Measurements from ENCODE around the gene SLC27A5. TPM values are rescaled to one million over a fixed set of nuclear protein-coding genes. Genes with fewer than 3 reads are reported as not detected.

The SLC27A5 gene
- total RNA-seq, 1 donor from 2014 or later, result 9.3 TPM

- peak overlapping the region; percentile 13 for H3K27ac Mint-ChIP-seq
- DNase-seq (ENCODE audit: extremely low spot score, unreplicated experiment), result no peak
- peaks cover 29% of the 10 kb centered on the region for H3K36me3 Mint-ChIP-seq
- peaks cover 28% of the 10 kb centered on the region for H3K4me1 Mint-ChIP-seq (ENCODE audit: unreplicated experiment)
- H3K9me3 Mint-ChIP-seq, result no peaks in the 10 kb centered on the region
- no peak for TF ChIP-seq CTCF (conservative IDR thresholded peaks at IDR 0.05)
- H3K4me3 Mint-ChIP-seq, result no peak overlapping the region
- H3K27me3 Mint-ChIP-seq, result no peaks in the 10 kb centered on the region
Observed at GRCh38 chr19:58551123-58551497, 39.3 kb upstream of the SLC27A5 start.

GRCh38 chr19:58550362-58551122 lies 38.8 kb upstream of the SLC27A5 start:
- Mint-ChIP-seq H3K4me3 (no peak overlapping the region), H3K36me3 (peaks cover 34% of the 10 kb centered on the region), H3K27ac (peak overlapping the region; percentile 13), H3K4me1 (ENCODE audit: unreplicated experiment) (peaks cover 33% of the 10 kb centered on the region), H3K9me3 (no peaks in the 10 kb centered on the region), H3K27me3 (no peaks in the 10 kb centered on the region)
- DNase-seq (ENCODE audit: extremely low spot score, unreplicated experiment), result no peak
- TF ChIP-seq CTCF (conservative IDR thresholded peaks at IDR 0.05), result no peak

DNA sequence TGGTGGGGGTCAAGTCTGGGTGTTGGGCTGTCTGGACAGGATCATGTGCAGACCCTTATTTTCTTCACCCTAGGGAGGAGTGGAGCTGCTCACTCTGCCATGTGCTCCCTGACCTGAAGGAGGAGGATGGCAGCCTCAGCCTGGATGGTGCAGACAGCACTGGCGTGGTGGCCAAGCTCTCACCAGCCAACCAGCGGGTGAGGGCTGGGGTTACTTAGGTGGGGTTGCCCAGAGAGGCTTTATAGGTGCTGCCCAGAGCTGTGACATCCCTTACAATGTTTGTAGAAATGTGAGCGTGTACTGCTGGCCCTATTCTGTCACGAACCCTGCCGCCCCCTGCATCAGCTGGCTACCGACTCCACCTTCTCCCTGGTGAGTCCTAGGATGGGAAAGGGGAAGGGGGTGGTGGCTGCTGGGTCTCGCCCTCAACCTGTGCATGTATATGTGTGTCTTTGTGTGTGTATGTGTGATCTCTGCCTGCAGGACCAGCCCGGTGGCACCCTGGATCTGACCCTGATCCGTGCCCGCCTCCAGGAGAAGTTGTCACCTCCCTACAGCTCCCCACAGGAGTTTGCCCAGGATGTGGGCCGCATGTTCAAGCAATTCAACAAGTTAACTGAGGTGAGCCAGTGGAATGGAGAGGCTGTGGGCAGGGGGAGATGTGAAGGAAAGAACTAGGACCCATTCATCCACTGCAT lies 38.0 kb upstream of the SLC27A5 start:
- Mint-ChIP-seq H3K9me3 (no peaks in the 10 kb centered on the region), H3K27me3 (no peaks in the 10 kb centered on the region), H3K27ac (peak overlapping the region; percentile 68), H3K4me3 (no peak overlapping the region), H3K4me1 (ENCODE audit: unreplicated experiment) (peaks cover 27% of the 10 kb centered on the region), H3K36me3 (peaks cover 36% of the 10 kb centered on the region)
- TF ChIP-seq CTCF (conservative IDR thresholded peaks at IDR 0.05), result no peak
- DNase-seq (ENCODE audit: extremely low spot score, unreplicated experiment), result no peak

DNA sequence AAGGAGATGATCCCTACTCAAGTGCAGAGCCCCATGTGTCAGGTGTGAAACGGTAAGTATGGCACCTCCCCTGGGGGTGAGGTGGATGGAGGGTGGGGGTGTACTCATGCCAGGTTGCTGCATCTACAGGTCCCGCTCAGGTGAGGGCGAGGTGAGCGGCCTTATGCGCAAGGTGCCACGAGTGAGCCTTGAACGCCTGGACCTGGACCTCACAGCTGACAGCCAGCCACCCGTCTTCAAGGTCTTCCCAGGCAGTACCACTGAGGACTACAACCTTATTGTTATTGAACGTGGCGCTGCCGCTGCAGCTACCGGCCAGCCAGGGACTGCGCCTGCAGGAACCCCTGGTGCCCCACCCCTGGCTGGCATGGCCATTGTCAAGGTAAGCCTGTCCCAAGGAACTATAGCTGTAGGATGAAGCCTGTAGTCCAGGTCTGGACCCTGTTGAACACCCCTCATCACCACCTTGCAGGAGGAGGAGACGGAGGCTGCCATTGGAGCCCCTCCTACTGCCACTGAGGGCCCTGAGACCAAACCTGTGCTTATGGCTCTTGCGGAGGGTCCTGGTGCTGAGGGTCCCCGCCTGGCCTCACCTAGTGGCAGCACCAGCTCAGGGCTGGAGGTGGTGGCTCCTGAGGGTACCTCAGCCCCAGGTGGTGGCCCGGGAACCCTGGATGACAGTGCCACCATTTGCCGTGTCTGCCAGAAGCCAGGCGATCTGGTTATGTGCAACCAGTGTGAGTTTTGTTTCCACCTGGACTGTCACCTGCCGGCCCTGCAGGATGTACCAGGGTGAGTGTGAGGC lies 37.3 kb upstream of the SLC27A5 start:
- peaks cover under 1% of the 10 kb centered on the region for H3K27me3 Mint-ChIP-seq

More for the DNA sequence above, 37.3 kb upstream of the SLC27A5 start:
- no peaks in the 10 kb centered on the region for H3K9me3 Mint-ChIP-seq
- H3K4me1 Mint-ChIP-seq (ENCODE audit: unreplicated experiment), result peaks cover 25% of the 10 kb centered on the region
- peaks cover 36% of the 10 kb centered on the region for H3K36me3 Mint-ChIP-seq
- no peak overlapping the region for H3K4me3 Mint-ChIP-seq
- no peak for TF ChIP-seq CTCF (conservative IDR thresholded peaks at IDR 0.05)
- no peak overlapping the region for H3K27ac Mint-ChIP-seq
- no peak for DNase-seq (ENCODE audit: extremely low spot score, unreplicated experiment)
